WERI-Rb-1 (cell line): Measurements from ENCODE around the gene JAGN1.
"Not testable (repeated sequence)": the region's sequence is repeated elsewhere in the genome, so short reads cannot be mapped to it uniquely, and the experiment has no call there.

Source experiments
- DNase-seq: peaks from one replicate; pipeline ENCODE4 v3.0.0-alpha.2; 2020
- H3K27ac ChIP-seq: fragments of 250-450 bp; sonication (Bioruptor Pico); 2 replicates; pipeline ENCODE4 v1.5.1; 2020; ENCODE audit warnings: mild to moderate bottlenecking, moderate library complexity
- H3K27me3 ChIP-seq: fragments of 250-450 bp; sonication (Bioruptor Pico); 2 replicates; pipeline ENCODE4 v1.5.1; 2021; ENCODE audit warnings: mild to moderate bottlenecking, low read depth, moderate library complexity; ENCODE audit not compliant: insufficient read depth, severe bottlenecking
- H3K36me3 ChIP-seq: fragments of 250-450 bp; sonication (Bioruptor Pico); 2 replicates; pipeline ENCODE4 v1.5.1; 2020; ENCODE audit warnings: mild to moderate bottlenecking, moderate library complexity
- H3K4me3 ChIP-seq: 2 replicates; pipeline ENCODE4 v1.5.1; 2011; ENCODE audit warnings: low read depth, mild to moderate bottlenecking, control low read depth, low read length
- H3K9me3 ChIP-seq: fragments of 250-450 bp; sonication (Bioruptor Pico); 2 replicates; pipeline ENCODE4 v1.5.1; 2021; ENCODE audit warnings: mild to moderate bottlenecking, moderate library complexity; ENCODE audit not compliant: severe bottlenecking
- TF ChIP-seq, protein P1 (sequence below): IDR thresholded peaks from 2 replicates; pipeline ENCODE4 v1.5.1; 2011; ENCODE audit warnings: low read depth, mild to moderate bottlenecking, control low read depth, inconsistent platforms, low read length

Gene JAGN1

DNA sequence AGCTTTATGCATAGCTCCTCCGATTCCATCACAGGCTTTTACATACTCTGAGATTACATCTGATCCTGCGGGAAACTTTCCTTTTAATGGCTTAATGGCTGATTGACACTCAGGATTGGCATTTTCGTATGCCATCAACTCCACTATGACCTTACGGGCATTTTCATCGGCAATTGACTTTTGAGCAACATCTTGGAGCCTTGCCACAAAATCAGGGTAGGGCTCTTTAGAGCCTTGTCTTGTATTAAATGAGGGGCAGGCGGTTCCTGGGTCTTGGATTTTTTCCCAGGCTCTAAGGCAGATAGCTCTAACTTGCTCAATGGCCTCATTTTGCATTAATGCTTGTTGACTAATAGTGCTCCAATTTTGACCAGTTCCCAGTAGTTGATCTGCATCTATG, 38.5 kb upstream of the JAGN1 start:
- H3K9me3 ChIP-seq, DNase-seq, H3K36me3 ChIP-seq, H3K27ac ChIP-seq, H3K4me3 ChIP-seq, H3K27me3 ChIP-seq: not testable (repeated sequence)

DNA sequence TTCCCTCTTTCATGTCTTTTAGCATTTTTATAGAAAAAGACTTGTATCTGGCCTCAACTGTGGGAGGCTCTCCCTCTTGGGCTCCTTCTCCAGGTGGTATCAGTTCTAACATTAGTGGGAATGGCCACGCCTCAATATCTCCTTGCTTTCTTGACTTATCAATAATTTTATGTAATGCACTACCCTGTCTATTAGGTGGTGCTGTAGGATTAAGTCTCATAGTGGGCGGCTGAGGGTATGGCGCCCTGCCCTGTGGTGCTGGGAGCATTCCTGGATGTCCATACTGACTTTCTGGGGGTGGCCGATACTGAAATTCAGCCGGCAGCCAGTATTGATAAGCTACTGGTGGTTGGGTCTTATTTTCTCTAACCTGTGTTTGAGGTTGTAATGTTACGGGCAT, 37.9 kb upstream of the JAGN1 start:
- DNase-seq = no peak

DNA sequence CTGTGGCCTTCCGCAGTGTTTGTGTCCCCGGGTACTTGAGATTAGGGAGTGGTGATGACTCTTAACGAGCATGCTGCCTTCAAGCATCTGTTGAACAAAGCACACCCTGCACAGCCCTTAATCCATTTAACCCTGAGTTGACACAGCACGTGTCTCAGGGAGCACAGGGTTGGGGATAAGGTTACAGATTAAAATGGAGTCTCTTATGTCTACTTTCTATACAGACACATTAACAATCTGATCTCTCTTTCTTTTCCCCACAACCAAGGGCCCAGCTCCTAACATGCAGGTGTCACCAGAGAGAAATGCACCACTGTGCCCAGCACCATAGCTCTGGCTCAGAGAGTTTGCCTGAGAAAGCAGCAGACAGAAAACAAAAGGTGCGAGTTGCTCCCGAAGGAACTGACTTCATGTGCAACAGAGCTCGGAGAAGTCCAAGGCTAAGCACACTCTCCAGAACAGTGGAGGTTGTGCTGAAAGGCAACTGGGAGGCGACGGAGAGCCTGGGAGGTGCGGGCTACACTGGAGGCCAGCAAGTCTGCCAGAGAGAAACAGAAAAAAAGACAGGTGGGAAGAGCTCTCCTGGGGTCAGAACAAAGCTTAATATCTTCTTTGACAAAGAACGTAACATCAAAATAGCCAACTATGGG, 36.0 kb upstream of the JAGN1 start:
- H3K4me3 ChIP-seq, H3K36me3 ChIP-seq, H3K9me3 ChIP-seq, H3K27me3 ChIP-seq: not testable (repeated sequence)
- H3K27ac ChIP-seq = peak overlapping the region; percentile 91
- peak; percentile 79 for DNase-seq

More for the DNA sequence above, 37.9 kb upstream of the JAGN1 start:
- H3K9me3 ChIP-seq = no peaks in the 10 kb centered on the region
- TF ChIP-seq, protein P1, sequence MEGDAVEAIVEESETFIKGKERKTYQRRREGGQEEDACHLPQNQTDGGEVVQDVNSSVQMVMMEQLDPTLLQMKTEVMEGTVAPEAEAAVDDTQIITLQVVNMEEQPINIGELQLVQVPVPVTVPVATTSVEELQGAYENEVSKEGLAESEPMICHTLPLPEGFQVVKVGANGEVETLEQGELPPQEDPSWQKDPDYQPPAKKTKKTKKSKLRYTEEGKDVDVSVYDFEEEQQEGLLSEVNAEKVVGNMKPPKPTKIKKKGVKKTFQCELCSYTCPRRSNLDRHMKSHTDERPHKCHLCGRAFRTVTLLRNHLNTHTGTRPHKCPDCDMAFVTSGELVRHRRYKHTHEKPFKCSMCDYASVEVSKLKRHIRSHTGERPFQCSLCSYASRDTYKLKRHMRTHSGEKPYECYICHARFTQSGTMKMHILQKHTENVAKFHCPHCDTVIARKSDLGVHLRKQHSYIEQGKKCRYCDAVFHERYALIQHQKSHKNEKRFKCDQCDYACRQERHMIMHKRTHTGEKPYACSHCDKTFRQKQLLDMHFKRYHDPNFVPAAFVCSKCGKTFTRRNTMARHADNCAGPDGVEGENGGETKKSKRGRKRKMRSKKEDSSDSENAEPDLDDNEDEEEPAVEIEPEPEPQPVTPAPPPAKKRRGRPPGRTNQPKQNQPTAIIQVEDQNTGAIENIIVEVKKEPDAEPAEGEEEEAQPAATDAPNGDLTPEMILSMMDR = no peak
- H3K36me3 ChIP-seq = no peaks in the 10 kb centered on the region
- H3K27me3 ChIP-seq = no peaks in the 10 kb centered on the region
- H3K4me3 ChIP-seq = no peak overlapping the region
- no peak overlapping the region for H3K27ac ChIP-seq

DNA sequence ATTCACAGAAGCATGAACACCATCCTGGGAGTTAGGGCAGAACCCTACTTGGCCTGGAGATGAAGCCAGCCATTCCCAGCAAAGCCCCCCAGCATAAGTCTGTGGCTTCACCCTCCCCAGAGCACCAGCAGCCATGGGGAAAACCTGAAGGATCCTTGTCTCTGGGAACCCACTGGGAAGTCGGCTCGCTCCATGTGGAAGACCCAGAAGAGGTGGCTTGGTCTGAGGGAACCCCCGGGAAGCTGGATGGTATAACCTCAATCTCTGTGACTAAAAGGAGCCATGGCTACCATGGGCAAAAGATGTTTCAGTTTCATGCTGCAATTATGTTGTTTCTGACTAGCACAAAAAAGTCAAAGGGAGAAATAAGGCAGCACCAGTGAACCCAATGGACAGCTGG, 34.8 kb upstream of the JAGN1 start:
- no peaks in the 10 kb centered on the region for H3K36me3 ChIP-seq
- DNase-seq = peak; percentile 20
- TF ChIP-seq, protein P1 = no peak

DNA sequence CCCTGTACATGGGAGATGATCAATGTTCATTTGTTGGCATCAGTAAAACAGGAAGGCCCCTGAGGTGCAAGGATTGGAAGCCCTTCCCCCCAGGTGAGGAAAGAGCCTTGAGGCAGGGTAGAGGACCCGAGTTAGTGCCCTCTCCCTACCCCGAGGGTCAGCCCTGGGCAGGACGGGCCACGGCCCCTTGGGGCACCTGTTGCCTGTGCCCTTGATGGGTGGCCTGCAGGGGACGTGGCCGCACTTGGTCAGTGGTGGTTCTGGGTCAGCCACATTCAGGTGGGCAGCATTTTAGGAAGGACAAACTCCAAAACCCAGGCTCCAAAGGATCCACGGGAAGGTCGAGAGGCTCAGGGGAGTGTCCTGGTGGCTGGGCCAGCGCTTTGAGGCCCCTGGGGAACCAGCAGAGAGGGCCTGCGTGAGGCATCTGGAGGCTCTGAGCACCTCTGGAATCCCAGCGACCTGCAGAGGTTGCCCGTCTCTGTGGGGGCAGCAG, 30.8 kb upstream of the JAGN1 start:
- H3K4me3 ChIP-seq = no peak overlapping the region
- no peaks in the 10 kb centered on the region for H3K36me3 ChIP-seq
- TF ChIP-seq, protein P1 = no peak
- no peak overlapping the region for H3K27ac ChIP-seq
- H3K9me3 ChIP-seq = no peaks in the 10 kb centered on the region
- H3K27me3 ChIP-seq = no peaks in the 10 kb centered on the region
- no peak for DNase-seq

More for the DNA sequence above, 34.8 kb upstream of the JAGN1 start:
- peak overlapping the region; percentile 91 for H3K27ac ChIP-seq
- H3K27me3 ChIP-seq = no peaks in the 10 kb centered on the region
- no peaks in the 10 kb centered on the region for H3K9me3 ChIP-seq
- H3K4me3 ChIP-seq = no peak overlapping the region

DNA sequence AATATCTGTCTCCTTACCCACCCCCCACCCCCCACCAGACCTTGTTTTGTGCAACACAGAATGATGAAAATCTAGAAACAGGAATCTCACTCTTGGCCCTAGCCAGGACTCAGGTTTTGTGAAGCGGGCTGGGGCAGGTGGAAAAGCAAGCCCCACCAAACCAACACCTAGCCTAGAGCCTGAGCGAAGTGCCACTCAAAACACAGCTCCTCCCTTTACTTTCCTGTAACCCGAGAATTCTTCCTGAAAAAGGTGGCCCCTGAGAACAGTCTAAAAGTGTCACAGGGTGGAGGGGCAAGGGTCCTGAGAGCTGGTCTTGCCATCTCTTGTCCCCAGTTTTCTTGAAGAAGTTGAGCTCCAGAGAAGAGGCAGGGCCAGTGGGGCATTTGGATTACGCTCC, 29.2 kb upstream of the JAGN1 start:
- Histone ChIP-seq H3K36me3 (no peaks in the 10 kb centered on the region), H3K27ac (no peak overlapping the region), H3K4me3 (no peak overlapping the region), H3K9me3 (no peaks in the 10 kb centered on the region), H3K27me3 (no peaks in the 10 kb centered on the region)
- TF ChIP-seq, protein P1 = no peak
- no peak for DNase-seq

DNA sequence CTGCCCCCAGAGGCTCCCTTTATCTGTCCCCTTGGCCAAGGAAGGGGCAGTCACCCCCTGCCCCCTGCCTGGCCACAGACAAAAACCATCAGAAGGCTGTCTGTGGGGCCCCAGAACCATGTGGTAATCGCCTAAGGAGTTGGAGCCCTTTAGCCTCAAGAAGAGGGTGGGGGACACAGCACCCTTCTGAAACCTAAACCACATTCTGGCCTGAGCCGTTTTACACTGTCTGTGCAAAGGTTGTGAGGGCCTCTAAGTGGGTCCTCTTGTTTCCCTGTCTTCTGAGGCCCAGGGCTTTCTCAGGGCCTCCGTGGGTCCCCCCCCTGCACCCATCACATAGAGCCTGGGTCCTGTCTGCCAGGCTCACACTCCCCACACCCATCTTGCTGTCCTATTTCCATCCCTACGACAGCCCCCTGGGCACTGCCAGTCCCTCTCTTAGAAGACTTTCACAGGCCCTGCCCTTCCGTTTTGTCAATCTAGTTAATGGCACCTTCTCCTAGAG, 28.7 kb upstream of the JAGN1 start:
- H3K36me3 ChIP-seq = no peaks in the 10 kb centered on the region
- H3K4me3 ChIP-seq = no peak overlapping the region
- DNase-seq = no peak
- H3K27ac ChIP-seq = no peak overlapping the region
- H3K27me3 ChIP-seq = no peaks in the 10 kb centered on the region
- H3K9me3 ChIP-seq = no peaks in the 10 kb centered on the region
- TF ChIP-seq, protein P1 = no peak
